ENCODE results near the gene NAP1L4. TPM values are rescaled to one million over a fixed set of nuclear protein-coding genes. Genes with fewer than 3 reads are reported as not detected.

The NAP1L4 gene
- total RNA-seq, 1 experiment from 2014 or later = 274 TPM

GRCh38 chr11:2961080-2961479, 31.0 kb downstream of the NAP1L4 start:
- in situ Hi-C loops (cut with HindIII; ENCODE audit: low pct_unique_long_range_greater_than_20kb, low sequenced_read_pairs) = no loop called here
- DNase-seq (ENCODE audit: low read depth, low spot score) = no peak
- BruUV-seq (replicated peaks) = no TSS peak
- no peak overlapping the region for H3K27ac ChIP-seq (ENCODE audit: low read length)
- TF ChIP-seq POLR2AphosphoS5 (IDR thresholded peaks at IDR 0.05; ENCODE audit: low read depth, low read length) = no peak
- TF ChIP-seq, protein P1, sequence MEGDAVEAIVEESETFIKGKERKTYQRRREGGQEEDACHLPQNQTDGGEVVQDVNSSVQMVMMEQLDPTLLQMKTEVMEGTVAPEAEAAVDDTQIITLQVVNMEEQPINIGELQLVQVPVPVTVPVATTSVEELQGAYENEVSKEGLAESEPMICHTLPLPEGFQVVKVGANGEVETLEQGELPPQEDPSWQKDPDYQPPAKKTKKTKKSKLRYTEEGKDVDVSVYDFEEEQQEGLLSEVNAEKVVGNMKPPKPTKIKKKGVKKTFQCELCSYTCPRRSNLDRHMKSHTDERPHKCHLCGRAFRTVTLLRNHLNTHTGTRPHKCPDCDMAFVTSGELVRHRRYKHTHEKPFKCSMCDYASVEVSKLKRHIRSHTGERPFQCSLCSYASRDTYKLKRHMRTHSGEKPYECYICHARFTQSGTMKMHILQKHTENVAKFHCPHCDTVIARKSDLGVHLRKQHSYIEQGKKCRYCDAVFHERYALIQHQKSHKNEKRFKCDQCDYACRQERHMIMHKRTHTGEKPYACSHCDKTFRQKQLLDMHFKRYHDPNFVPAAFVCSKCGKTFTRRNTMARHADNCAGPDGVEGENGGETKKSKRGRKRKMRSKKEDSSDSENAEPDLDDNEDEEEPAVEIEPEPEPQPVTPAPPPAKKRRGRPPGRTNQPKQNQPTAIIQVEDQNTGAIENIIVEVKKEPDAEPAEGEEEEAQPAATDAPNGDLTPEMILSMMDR (IDR thresholded peaks at IDR 0.05) = no peak
- no peak for TF ChIP-seq REST (IDR thresholded peaks at IDR 0.05; ENCODE audit: insufficient read depth in 1 of 2, low read depth in 2 of 2, low read length in 1 of 2)
- no peak for TF ChIP-seq TCF7L2 (IDR thresholded peaks at IDR 0.05; ENCODE audit: low read depth, low read length)
- no peak for TF ChIP-seq SIN3A (IDR thresholded peaks at IDR 0.05; ENCODE audit: borderline replicate concordance, insufficient read depth, low read depth, low read length)
- H3K9me3 ChIP-seq (ENCODE audit: control insufficient read depth, insufficient read depth, low read depth, low read length) = no peaks in the 10 kb centered on the region
- intact Hi-C loops (cut with micrococcal nuclease; ENCODE audit: unreplicated experiment) = no loop called here
- no peak for ATAC-seq
- CTCF ChIA-PET = no interaction called here
- H3K4me1 ChIP-seq (ENCODE audit: control insufficient read depth, insufficient read depth, low read length) = no peaks in the 10 kb centered on the region
- peaks cover 55% of the 10 kb centered on the region for H3K36me3 ChIP-seq (ENCODE audit: control insufficient read depth, insufficient read depth, low read length)
- no peak overlapping the region for H3K4me3 ChIP-seq (ENCODE audit: low read depth in 2 of 2, low read length in 2 of 2)
- POLR2A ChIA-PET = no interaction called here
- no peaks in the 10 kb centered on the region for H3K27me3 ChIP-seq (ENCODE audit: control insufficient read depth, insufficient read depth, low read length)

- Histone ChIP-seq H3K4me1 (ENCODE audit: control insufficient read depth, insufficient read depth, low read length) (no peaks in the 10 kb centered on the region), H3K36me3 (ENCODE audit: control insufficient read depth, insufficient read depth, low read length) (peaks cover 60% of the 10 kb centered on the region), H3K27me3 (ENCODE audit: control insufficient read depth, insufficient read depth, low read length) (no peaks in the 10 kb centered on the region), H3K4me3 (ENCODE audit: low read depth in 2 of 2, low read length in 2 of 2) (no peak overlapping the region), H3K27ac (ENCODE audit: low read length) (no peak overlapping the region), H3K9me3 (ENCODE audit: control insufficient read depth, insufficient read depth, low read depth, low read length) (no peaks in the 10 kb centered on the region)
- TF ChIP-seq, protein P1 (IDR thresholded peaks at IDR 0.05) = no peak
- no peak for TF ChIP-seq TCF7L2 (IDR thresholded peaks at IDR 0.05; ENCODE audit: low read depth, low read length)
- TF ChIP-seq POLR2AphosphoS5 (IDR thresholded peaks at IDR 0.05; ENCODE audit: low read depth, low read length) = no peak
- no peak for TF ChIP-seq REST (IDR thresholded peaks at IDR 0.05; ENCODE audit: insufficient read depth in 1 of 2, low read depth in 2 of 2, low read length in 1 of 2)
- no peak for TF ChIP-seq SIN3A (IDR thresholded peaks at IDR 0.05; ENCODE audit: borderline replicate concordance, insufficient read depth, low read depth, low read length)
- CTCF ChIA-PET = no interaction called here
- intact Hi-C loops (cut with micrococcal nuclease; ENCODE audit: unreplicated experiment) = no loop called here
- no TSS peak for BruUV-seq (replicated peaks)
- no peak for DNase-seq (ENCODE audit: low read depth, low spot score)
- no peak for ATAC-seq
- POLR2A ChIA-PET = no interaction called here
- in situ Hi-C loops (cut with HindIII; ENCODE audit: low pct_unique_long_range_greater_than_20kb, low sequenced_read_pairs) = no loop called here
Measured at GRCh38 chr11:2960139-2960538, 32.0 kb downstream of the NAP1L4 start.

All from Panc1 (cell line).